ENCODE data around the gene C22orf23.

The C22orf23 gene

GRCh38 chr22:37897807-37898206, 55.6 kb downstream of the C22orf23 start:
- DNase-seq (ENCODE audit: low spot score) = no peak

DNA sequence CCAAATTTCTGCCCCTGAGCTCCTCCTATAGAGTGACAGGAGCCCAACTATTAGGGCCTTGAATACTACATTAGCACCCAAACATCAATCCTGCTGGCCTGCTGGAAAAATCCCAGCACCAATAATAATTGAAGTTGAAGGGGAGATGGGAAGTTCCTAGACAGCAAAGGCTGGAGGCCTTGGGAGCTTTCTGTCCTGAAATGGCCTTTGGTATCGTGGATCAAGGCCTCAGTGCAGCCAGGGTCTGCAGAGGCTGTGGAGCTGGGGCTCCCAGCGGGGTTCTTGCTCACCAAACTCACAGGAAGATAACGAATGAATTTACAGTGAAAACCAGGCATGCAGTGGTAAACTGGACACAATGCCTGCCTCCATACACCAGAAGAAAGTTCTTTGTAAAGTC, 56.5 kb downstream of the C22orf23 start:
- no peak for DNase-seq (ENCODE audit: low spot score)

DNA sequence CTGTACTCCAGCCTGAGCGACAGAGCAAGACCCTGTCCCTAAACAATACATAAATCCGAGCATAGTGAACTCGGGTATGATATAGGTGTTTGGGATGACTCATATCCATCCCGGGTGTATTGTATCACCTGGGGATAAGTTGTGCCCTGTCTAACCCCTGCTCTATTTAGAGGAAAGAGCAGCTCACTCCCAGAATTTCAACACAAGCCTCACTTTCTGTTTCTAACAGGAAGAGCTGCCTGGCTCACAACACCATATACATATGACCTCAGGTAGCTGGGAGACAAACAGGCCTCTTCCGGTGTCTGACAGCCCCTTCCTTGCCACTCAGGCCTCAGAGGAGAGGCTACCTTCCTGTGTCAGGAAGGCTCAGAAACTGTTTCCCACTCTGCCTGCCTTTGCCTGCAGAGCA, 57.2 kb downstream of the C22orf23 start:
- no peak for DNase-seq (ENCODE audit: low spot score)

GRCh38 chr22:37894939-37895670, 58.3 kb downstream of the C22orf23 start:
- no peak for DNase-seq (ENCODE audit: low spot score)

DNA sequence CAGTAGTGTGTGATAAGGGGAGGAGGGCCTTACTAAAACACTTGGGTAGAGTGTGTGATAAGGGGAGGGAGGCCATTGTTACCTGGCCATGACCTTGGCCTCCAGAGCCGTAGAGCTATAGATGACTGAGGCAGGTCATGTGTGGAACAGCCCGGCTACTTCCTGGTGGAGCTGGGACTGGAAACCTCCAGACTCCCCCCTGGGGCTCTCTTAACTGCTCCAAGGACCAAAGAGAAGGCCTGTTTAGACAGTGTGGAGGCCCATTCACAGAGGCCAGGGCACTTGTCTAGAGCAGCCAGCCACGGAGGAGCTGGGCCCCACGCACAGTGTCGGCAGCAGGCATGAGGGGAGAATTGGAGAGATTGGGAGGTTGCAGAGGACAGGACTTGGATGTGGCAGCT, 59.8 kb downstream of the C22orf23 start:
- DNase-seq (ENCODE audit: low spot score) = no peak
